Caco-2 (cell line): ENCODE measurements around the gene PNMA3. TPM values are rescaled to one million over a fixed set of nuclear protein-coding genes. Genes with fewer than 3 reads are reported as not detected.

ENCODE experiments used
- BruUV-seq: library from RNA; stranded (reverse); fragments of 400-500 nt; replicated peaks from 2 replicates; lab custom pipeline; 2021; lab: Mats Ljungman, UMichigan
- CTCF ChIA-PET: fragments of 300-600 bp; sonication (Branson Sonifier 250); formaldehyde crosslinking; loops from one replicate; lab custom pipeline; 2022; ENCODE audit warnings: antibody characterized with exemption; lab: Charles Lee
- POLR2A ChIA-PET: fragments of 300-600 bp; sonication (Branson Sonifier 250); formaldehyde crosslinking; loops from one replicate; lab custom pipeline; 2022; ENCODE audit warnings: antibody characterized with exemption; lab: Charles Lee
- DNase-seq, 2 experiments: peaks; one replicate each; pipeline versions ENCODE4 v3.0.0 to v3.0.0-alpha.2; 2020 to 2022
- H3K27me3 ChIP-seq: replicated peaks from 2 replicates; pipeline ENCODE4 v1.6.0; 2011; ENCODE audit warnings: low read length; ENCODE audit not compliant: control insufficient read depth, insufficient read depth
- H3K36me3 ChIP-seq: 2 replicates; pipeline ENCODE4 v1.5.1; 2011; ENCODE audit warnings: low read length; ENCODE audit not compliant: control insufficient read depth, insufficient read depth
- H3K4me1 ChIP-seq: fragments of 250-450 bp; sonication (Bioruptor Pico); 2 replicates; pipeline ENCODE4 v1.5.1; 2020; ENCODE audit warnings: mild to moderate bottlenecking
- H3K4me3 ChIP-seq: 2 replicates; pipeline ENCODE4 v1.5.1; 2011; ENCODE audit warnings: low read depth, mild to moderate bottlenecking, control low read depth, low read length
- H3K9me3 ChIP-seq: fragments of 250-450 bp; sonication (Bioruptor Pico); 2 replicates; pipeline ENCODE4 v1.5.1; 2020; ENCODE audit warnings: mild to moderate bottlenecking, moderate library complexity
- H3K27ac Mint-ChIP-seq: one replicate; pipeline ENCODE4 v1.8.0; 2022; ENCODE audit warnings: mixed read lengths; ENCODE audit not compliant: unreplicated experiment
- H3K27me3 Mint-ChIP-seq: one replicate; pipeline ENCODE4 v1.8.0; 2022; ENCODE audit warnings: mixed read lengths; ENCODE audit not compliant: insufficient read depth, unreplicated experiment
- H3K36me3 Mint-ChIP-seq: one replicate; pipeline ENCODE4 v1.8.0; 2022; ENCODE audit warnings: mild to moderate bottlenecking, mixed read lengths; ENCODE audit not compliant: insufficient read depth, unreplicated experiment
- H3K4me1 Mint-ChIP-seq: one replicate; pipeline ENCODE4 v1.8.0; 2022; ENCODE audit warnings: low read depth, mixed read lengths; ENCODE audit not compliant: unreplicated experiment
- H3K4me3 Mint-ChIP-seq: one replicate; pipeline ENCODE4 v1.8.0; 2022; ENCODE audit warnings: mild to moderate bottlenecking, moderate library complexity, mixed read lengths; ENCODE audit not compliant: unreplicated experiment
- H3K9me3 Mint-ChIP-seq: one replicate; pipeline ENCODE4 v1.8.0; 2022; ENCODE audit warnings: mixed read lengths; ENCODE audit not compliant: unreplicated experiment
- CTCF ChIP-seq, 2 experiments: fragments of 200-600 bp in 1 of 2; IDR thresholded peaks; 1 replicate in 1 of 2; 2 replicates in 1 of 2; pipeline versions ENCODE4 v1.5.1 to v1.8.0; 2011 to 2022; ENCODE audit warnings: antibody characterized with exemption in 1 of 2, control low read depth in 1 of 2, inconsistent platforms in 1 of 2, low read depth in 1 of 2, low read length in 1 of 2, mild to moderate bottlenecking in 1 of 2, moderate library complexity in 1 of 2; ENCODE audit not compliant: insufficient read depth in 1 of 2, severe bottlenecking in 1 of 2, unreplicated experiment in 1 of 2
- intact Hi-C: fragments of 100-400 bp; cut with micrococcal nuclease; formaldehyde crosslinking; loops from one replicate; pipeline ENCODE4 v1.10.0; 2022; ENCODE audit not compliant: unreplicated experiment
- total RNA-seq: library from RNA; stranded (reverse); gene quantifications from 2 replicates; pipeline ENCODE4 v1.2.3, GENCODE V29; 2022

PNMA3 gene
- total RNA-seq, 1 experiment from 2014 or later, result not detected

GRCh38 chrX:153032397-153033118 lies 23.7 kb upstream of the PNMA3 start:
- H3K27me3 Mint-ChIP-seq, result peaks cover 6% of the 10 kb centered on the region
- no peaks in the 10 kb centered on the region for H3K4me1 Mint-ChIP-seq
- Histone ChIP-seq H3K27me3 (no peaks in the 10 kb centered on the region), H3K9me3 (no peaks in the 10 kb centered on the region), H3K4me3 (peak overlapping the region; percentile 17; the same call in 1 of the 2 replicates), H3K4me1 (no peaks in the 10 kb centered on the region; the same call in 1 of the 2 replicates), H3K36me3 (no peaks in the 10 kb centered on the region)
- DNase-seq, result peak; percentile 54 to 77
- ChIA-PET POLR2A (no interaction called here), CTCF (no interaction called here)
- H3K36me3 Mint-ChIP-seq, result no peaks in the 10 kb centered on the region
- H3K4me3 Mint-ChIP-seq, result peak overlapping the region; percentile 42
- no peaks in the 10 kb centered on the region for H3K9me3 Mint-ChIP-seq
- no peak overlapping the region for H3K27ac Mint-ChIP-seq
- intact Hi-C loops, result loop anchor here (2.0 to 10.0 kb wide), 2 partner anchors 74 to 402 kb away; no protein-coding TSS in a partner anchor
- peak; percentile 65 to 83 for TF ChIP-seq CTCF (IDR thresholded peaks at IDR 0.05; ENCODE audit: insufficient read depth in 1 of 2, low read depth in 1 of 2, low read length in 1 of 2, severe bottlenecking in 1 of 2, unreplicated experiment in 1 of 2)
- no TSS peak for BruUV-seq

- intact Hi-C loops, result no loop called here
- H3K27me3 Mint-ChIP-seq, result no peaks in the 10 kb centered on the region
- Histone ChIP-seq H3K9me3 (no peaks in the 10 kb centered on the region; the same call in 1 of the 2 replicates), H3K36me3 (no peaks in the 10 kb centered on the region), H3K4me1 (no peaks in the 10 kb centered on the region), H3K27me3 (no peaks in the 10 kb centered on the region), H3K4me3 (no peak overlapping the region)
- no TSS peak for BruUV-seq
- no peak overlapping the region for H3K4me3 Mint-ChIP-seq
- peaks cover 10% of the 10 kb centered on the region for H3K9me3 Mint-ChIP-seq
- no peak overlapping the region for H3K27ac Mint-ChIP-seq
- DNase-seq, result no peak
- POLR2A ChIA-PET, result no interaction called here
- H3K4me1 Mint-ChIP-seq, result no peaks in the 10 kb centered on the region
- no peak for TF ChIP-seq CTCF (IDR thresholded peaks at IDR 0.05; ENCODE audit: insufficient read depth in 1 of 2, low read depth in 1 of 2, low read length in 1 of 2, severe bottlenecking in 1 of 2, unreplicated experiment in 1 of 2)
- CTCF ChIA-PET, result no interaction called here
- H3K36me3 Mint-ChIP-seq, result peaks cover 4% of the 10 kb centered on the region
Measured at GRCh38 chrX:153049093-153049492, 7.2 kb upstream of the PNMA3 start.

GRCh38 chrX:153052534-153052933 lies 3.7 kb upstream of the PNMA3 start:
- H3K27me3 Mint-ChIP-seq, result no peaks in the 10 kb centered on the region
- H3K9me3 ChIP-seq, result no peaks in the 10 kb centered on the region; the same call in 1 of the 2 replicates
- H3K4me1 Mint-ChIP-seq, result no peaks in the 10 kb centered on the region
- no peak for DNase-seq
- no peaks in the 10 kb centered on the region for H3K27me3 ChIP-seq
- no peak overlapping the region for H3K27ac Mint-ChIP-seq
- H3K4me3 ChIP-seq, result no peak overlapping the region
- H3K9me3 Mint-ChIP-seq, result peaks cover 10% of the 10 kb centered on the region
- H3K36me3 Mint-ChIP-seq, result peaks cover 4% of the 10 kb centered on the region
- H3K4me1 ChIP-seq, result no peaks in the 10 kb centered on the region
- intact Hi-C loops, result no loop called here
- BruUV-seq, result no TSS peak
- no peak overlapping the region for H3K4me3 Mint-ChIP-seq
- POLR2A ChIA-PET, result no interaction called here
- CTCF ChIA-PET, result no interaction called here
- no peaks in the 10 kb centered on the region for H3K36me3 ChIP-seq
- no peak for TF ChIP-seq CTCF (IDR thresholded peaks at IDR 0.05; ENCODE audit: insufficient read depth in 1 of 2, low read depth in 1 of 2, low read length in 1 of 2, severe bottlenecking in 1 of 2, unreplicated experiment in 1 of 2)
